Osteoblast (primary cell): ENCODE results near the gene EXOC3. TPM values are rescaled to one million over a fixed set of nuclear protein-coding genes. Genes with fewer than 3 reads are reported as not detected.

Experiments
- DNase-seq: peaks from one replicate; pipeline ENCODE4 v3.0.0; 2011; ENCODE audit warnings: low spot score, mixed read lengths; ENCODE audit not compliant: insufficient read length; ENCODE audit errors: missing footprints
- H2AFZ ChIP-seq: 2 replicates; pipeline ENCODE4 v1.6.0; 2011; ENCODE audit warnings: mild to moderate bottlenecking, low read length
- H3K27ac ChIP-seq: 2 replicates; pipeline ENCODE4 v1.5.1; 2011; ENCODE audit warnings: mild to moderate bottlenecking, low read depth, low read length, moderate library complexity
- H3K27me3 ChIP-seq: 2 replicates; pipeline ENCODE4 v1.6.0; 2012; ENCODE audit warnings: mild to moderate bottlenecking, control low read depth, inconsistent platforms, low read length, moderate library complexity; ENCODE audit not compliant: insufficient read depth
- H3K36me3 ChIP-seq: 2 replicates; pipeline ENCODE4 v1.5.1; 2011; ENCODE audit warnings: mild to moderate bottlenecking, low read length, control low read depth, moderate library complexity; ENCODE audit not compliant: insufficient read depth
- H3K4me1 ChIP-seq: 2 replicates; pipeline ENCODE4 v1.5.1; 2011; ENCODE audit warnings: mild to moderate bottlenecking, low read length, control low read depth, moderate library complexity; ENCODE audit not compliant: insufficient read depth
- H3K4me2 ChIP-seq: 2 replicates; pipeline ENCODE4 v1.6.0; 2011; ENCODE audit warnings: mild to moderate bottlenecking, low read length; ENCODE audit not compliant: insufficient read depth
- H3K4me3 ChIP-seq: fragments of 200-600 bp; sonication (generic); 3 replicates; pipeline ENCODE4 v1.5.1; 2012; ENCODE audit warnings: mild to moderate bottlenecking, low read length, inconsistent platforms; ENCODE audit not compliant: insufficient read depth
- H3K79me2 ChIP-seq: 2 replicates; pipeline ENCODE4 v1.6.0; 2012; ENCODE audit warnings: mild to moderate bottlenecking, low read length, control low read depth, inconsistent platforms; ENCODE audit not compliant: insufficient read depth
- H3K9me3 ChIP-seq: 2 replicates; pipeline ENCODE4 v1.5.1; 2011; ENCODE audit warnings: low read depth, low read length, control low read depth
- H4K20me1 ChIP-seq: 2 replicates; pipeline ENCODE4 v1.6.0; 2012; ENCODE audit warnings: mild to moderate bottlenecking, low read length, control low read depth; ENCODE audit not compliant: insufficient read depth
- total RNA-seq: library from RNA; depleted of rRNA; stranded (reverse); fragments of >200 nt; gene quantifications from 2 replicates; pipeline ENCODE4 v1.2.3, GENCODE V29; 2012
- TF ChIP-seq, protein P1 (sequence below): IDR thresholded peaks from 2 replicates; pipeline ENCODE4 v1.5.1; 2011; ENCODE audit warnings: mild to moderate bottlenecking, low read depth, low read length, moderate library complexity; ENCODE audit errors: extremely low read depth

EXOC3 gene
- total RNA-seq, 1 donor, result 49.2 TPM

DNA sequence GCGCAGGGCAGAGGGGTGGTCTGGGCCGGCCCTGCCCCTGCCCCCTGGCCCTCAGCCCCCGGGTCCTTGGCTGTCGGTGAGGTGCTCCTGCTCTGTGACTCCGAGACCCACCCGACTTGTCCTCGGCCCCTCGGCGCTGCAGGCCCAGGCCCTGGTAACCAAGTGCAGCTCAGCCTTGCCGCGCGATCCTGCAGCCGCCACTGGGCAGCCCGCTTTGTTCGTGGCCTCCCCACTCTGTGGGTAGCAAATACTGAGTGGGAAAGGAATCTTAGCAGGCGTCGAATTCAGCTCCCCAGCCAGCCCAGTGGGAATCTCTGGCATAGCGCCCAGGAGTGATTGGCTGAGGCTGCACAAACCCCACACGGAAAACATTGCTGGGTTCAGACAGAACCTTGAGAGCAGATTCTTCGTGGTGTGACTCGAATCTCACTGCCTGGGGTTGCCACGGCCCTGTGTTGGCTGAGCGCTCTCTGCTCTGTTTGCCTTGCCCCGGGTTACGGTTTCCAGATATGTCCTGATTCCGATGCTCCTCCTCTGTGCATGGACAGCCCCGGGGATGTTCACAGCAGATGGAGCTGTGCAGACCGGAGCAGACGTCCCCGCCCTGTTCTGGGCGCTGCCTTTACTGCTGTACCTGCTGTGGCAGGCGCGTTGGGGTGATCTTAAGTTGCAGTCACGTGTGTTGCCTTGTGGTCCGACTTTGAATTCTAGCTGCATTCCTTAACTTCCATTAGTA, 13.4 kb upstream of the EXOC3 start:
- Histone ChIP-seq H4K20me1 (no peaks in the 10 kb centered on the region), H3K4me1 (peaks cover 13% of the 10 kb centered on the region), H3K36me3 (peaks cover 85% of the 10 kb centered on the region), H3K79me2 (peaks cover 6% of the 10 kb centered on the region), H2AFZ (no peak overlapping the region), H3K27me3 (no peaks in the 10 kb centered on the region), H3K27ac (peak overlapping the region; percentile 79), H3K4me3 (no peak overlapping the region), H3K4me2 (no peak overlapping the region), H3K9me3 (no peaks in the 10 kb centered on the region)
- peak; percentile 97 for DNase-seq
- TF ChIP-seq, protein P1, sequence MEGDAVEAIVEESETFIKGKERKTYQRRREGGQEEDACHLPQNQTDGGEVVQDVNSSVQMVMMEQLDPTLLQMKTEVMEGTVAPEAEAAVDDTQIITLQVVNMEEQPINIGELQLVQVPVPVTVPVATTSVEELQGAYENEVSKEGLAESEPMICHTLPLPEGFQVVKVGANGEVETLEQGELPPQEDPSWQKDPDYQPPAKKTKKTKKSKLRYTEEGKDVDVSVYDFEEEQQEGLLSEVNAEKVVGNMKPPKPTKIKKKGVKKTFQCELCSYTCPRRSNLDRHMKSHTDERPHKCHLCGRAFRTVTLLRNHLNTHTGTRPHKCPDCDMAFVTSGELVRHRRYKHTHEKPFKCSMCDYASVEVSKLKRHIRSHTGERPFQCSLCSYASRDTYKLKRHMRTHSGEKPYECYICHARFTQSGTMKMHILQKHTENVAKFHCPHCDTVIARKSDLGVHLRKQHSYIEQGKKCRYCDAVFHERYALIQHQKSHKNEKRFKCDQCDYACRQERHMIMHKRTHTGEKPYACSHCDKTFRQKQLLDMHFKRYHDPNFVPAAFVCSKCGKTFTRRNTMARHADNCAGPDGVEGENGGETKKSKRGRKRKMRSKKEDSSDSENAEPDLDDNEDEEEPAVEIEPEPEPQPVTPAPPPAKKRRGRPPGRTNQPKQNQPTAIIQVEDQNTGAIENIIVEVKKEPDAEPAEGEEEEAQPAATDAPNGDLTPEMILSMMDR, result no peak

DNA sequence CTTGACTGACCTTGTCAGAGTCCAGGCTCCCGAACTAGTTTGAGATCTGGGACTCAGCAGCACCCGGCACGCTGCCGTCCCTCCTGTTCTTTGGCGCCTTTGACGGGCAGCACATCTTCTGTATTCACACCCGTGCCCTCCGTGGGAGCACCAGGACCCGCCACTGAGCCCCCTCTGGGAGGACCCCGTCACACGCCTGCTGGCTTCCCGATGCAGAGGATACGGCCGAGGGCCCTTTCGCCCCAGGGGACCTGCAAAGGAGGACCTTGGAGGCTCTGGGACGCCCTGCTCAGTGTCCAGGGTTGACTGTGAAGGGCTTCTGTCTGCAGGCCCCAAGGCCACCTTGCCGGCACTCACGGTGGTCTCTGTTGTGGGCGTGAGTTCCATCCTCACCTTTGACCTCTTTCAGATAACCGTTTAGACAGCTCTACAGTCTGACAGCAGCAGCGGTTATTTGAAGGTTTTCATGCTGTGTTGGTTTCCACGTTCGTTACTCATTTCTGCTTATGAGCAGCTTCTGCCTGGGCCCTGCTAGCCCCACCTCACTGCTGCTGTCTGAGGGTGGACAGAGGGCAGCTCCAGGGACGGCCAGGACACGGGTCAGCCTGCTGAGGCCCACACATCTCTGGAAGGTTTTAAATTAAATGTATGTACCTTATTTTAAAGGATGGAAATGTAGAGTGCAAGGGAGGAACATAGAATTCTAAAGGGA, 12.6 kb upstream of the EXOC3 start:
- no peak overlapping the region for H3K4me3 ChIP-seq
- H3K27me3 ChIP-seq, result no peaks in the 10 kb centered on the region
- peak; percentile 79 for DNase-seq
- H3K79me2 ChIP-seq, result peaks cover 6% of the 10 kb centered on the region
- peaks cover 12% of the 10 kb centered on the region for H3K4me1 ChIP-seq
- no peak overlapping the region for H2AFZ ChIP-seq
- peak overlapping the region; percentile 79 for H3K27ac ChIP-seq
- no peaks in the 10 kb centered on the region for H3K9me3 ChIP-seq
- TF ChIP-seq, protein P1, result no peak
- H4K20me1 ChIP-seq, result no peaks in the 10 kb centered on the region
- no peak overlapping the region for H3K4me2 ChIP-seq
- H3K36me3 ChIP-seq, result peaks cover 92% of the 10 kb centered on the region

DNA sequence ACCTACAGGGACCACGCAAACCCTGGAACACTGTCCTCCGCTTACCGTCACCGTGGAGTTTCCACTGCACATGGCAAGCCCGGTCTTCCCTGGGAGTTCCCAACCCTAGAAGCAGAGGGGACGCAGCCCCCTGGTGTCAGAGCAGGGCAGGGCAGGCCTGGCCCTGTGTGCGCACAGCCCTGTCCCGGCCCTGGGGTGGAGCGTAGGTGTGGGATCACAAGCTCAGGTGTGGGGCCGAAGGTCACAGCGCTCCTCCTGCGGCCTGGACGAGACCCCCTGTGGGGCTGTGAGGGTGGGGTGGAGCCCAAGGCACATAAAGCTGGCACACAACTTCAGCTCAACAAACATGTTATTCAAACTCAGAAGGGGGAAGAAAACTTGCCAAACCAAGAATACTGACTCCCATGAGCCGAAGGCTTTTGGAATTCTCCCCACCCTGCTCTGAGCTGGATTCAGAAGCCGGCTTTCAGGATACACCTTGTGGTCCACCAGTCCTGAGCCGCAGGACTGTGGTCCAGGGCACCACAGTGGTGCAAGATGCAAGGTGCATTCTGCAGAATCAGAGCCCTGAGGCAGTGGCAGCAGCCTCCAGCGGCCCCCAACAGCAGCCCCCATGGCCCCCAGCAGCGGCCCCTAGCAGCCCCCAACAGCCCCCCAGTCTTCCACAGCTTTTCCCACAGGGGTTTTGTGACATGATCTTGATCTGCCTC, 11.8 kb upstream of the EXOC3 start:
- Histone ChIP-seq H2AFZ (no peak overlapping the region), H3K4me1 (peaks cover 12% of the 10 kb centered on the region), H3K79me2 (peaks cover 5% of the 10 kb centered on the region), H3K9me3 (no peaks in the 10 kb centered on the region), H3K27me3 (no peaks in the 10 kb centered on the region), H3K36me3 (peaks cover 87% of the 10 kb centered on the region), H4K20me1 (no peaks in the 10 kb centered on the region), H3K27ac (peak overlapping the region; percentile 79), H3K4me2 (no peak overlapping the region), H3K4me3 (no peak overlapping the region)
- TF ChIP-seq, protein P1, result peak; percentile 59
- DNase-seq, result peak; percentile 94

DNA sequence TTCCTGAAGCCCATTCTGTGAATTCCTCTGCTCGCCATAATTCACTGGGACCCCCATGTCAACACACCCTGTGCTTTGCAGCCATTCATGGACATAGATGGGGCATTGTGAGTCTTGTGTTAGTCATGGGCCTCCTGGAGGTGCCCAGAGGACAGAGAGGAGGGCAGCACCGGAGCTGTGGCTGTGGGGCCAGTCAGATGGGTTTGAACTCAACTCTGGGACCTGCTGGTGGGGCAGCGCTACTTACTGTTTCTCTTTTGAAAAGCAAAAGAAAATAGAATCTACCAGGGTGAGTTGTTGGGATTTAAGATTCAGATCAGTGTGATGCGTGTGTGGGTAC, 11.3 kb upstream of the EXOC3 start:
- H2AFZ ChIP-seq, result no peak overlapping the region
- H3K27me3 ChIP-seq, result no peaks in the 10 kb centered on the region
- peak overlapping the region; percentile 23 for H3K27ac ChIP-seq
- no peaks in the 10 kb centered on the region for H3K79me2 ChIP-seq
- peak; percentile 72 for DNase-seq
- no peak overlapping the region for H3K4me3 ChIP-seq
- H4K20me1 ChIP-seq, result no peaks in the 10 kb centered on the region
- no peak overlapping the region for H3K4me2 ChIP-seq
- H3K4me1 ChIP-seq, result peaks cover 12% of the 10 kb centered on the region
- peaks cover 85% of the 10 kb centered on the region for H3K36me3 ChIP-seq
- H3K9me3 ChIP-seq, result no peaks in the 10 kb centered on the region
- TF ChIP-seq, protein P1, result no peak
